Kidney (tissue), 14 donors: ENCODE data around the gene YPEL1. TPM values are rescaled to one million over a fixed set of nuclear protein-coding genes. Genes with fewer than 3 reads are reported as not detected.

ENCODE experiments used
- DNase-seq, 5 donors: peaks; one replicate each; pipeline ENCODE4 v3.0.0-alpha.2; 2013 to 2020
- FAIRE-seq: peaks from 2 replicates; lab custom pipeline; 2012; peaks lifted over from hg19 to GRCh38; lab: Jason Lieb, UNC
- H3K27ac ChIP-seq, 2 donors: one replicate each; pipeline ENCODE4 v1.7.0; 2013; ENCODE audit warnings: low read depth in 2 of 2, low read length in 2 of 2, inconsistent platforms in 1 of 2
- H3K27me3 ChIP-seq: one replicate; pipeline ENCODE4 v1.7.1; 2013; ENCODE audit warnings: low read length, inconsistent platforms; ENCODE audit not compliant: control insufficient read depth, insufficient read depth
- H3K36me3 ChIP-seq, 3 donors: one replicate each; pipeline versions ENCODE4 v1.7.0 to v1.7.1; 2013; ENCODE audit warnings: low read length in 3 of 3, control low read depth in 1 of 3, inconsistent platforms in 1 of 3; ENCODE audit not compliant: insufficient read depth in 3 of 3, control insufficient read depth in 2 of 3
- H3K4me1 ChIP-seq, 3 donors: one replicate each; pipeline versions ENCODE4 v1.7.0 to v1.7.1; 2013; ENCODE audit warnings: low read length in 3 of 3, inconsistent platforms in 1 of 3, low read depth in 1 of 3; ENCODE audit not compliant: control insufficient read depth in 2 of 3, insufficient read depth in 2 of 3
- H3K4me3 ChIP-seq, 3 donors: one replicate each; pipeline versions ENCODE4 v1.7.0 to v1.8.1; 2013; ENCODE audit warnings: low read length in 3 of 3, control low read depth in 1 of 3, inconsistent platforms in 1 of 3
- H3K9ac ChIP-seq, 3 donors: one replicate each; pipeline versions ENCODE4 v1.7.0 to v1.7.1; 2013; ENCODE audit warnings: low read length in 3 of 3, control low read depth in 1 of 3, inconsistent platforms in 1 of 3
- H3K9me3 ChIP-seq, 3 donors: one replicate each; pipeline versions ENCODE4 v1.7.0 to v1.7.1; 2013; ENCODE audit warnings: low read length in 3 of 3, control low read depth in 1 of 3, inconsistent platforms in 1 of 3; ENCODE audit not compliant: control insufficient read depth in 2 of 3, insufficient read depth in 1 of 3
- intact Hi-C: fragments of 100-400 bp; cut with DNase I; formaldehyde crosslinking; loops from one replicate; pipeline ENCODE4 v1.11.1; 2022
- polyA plus RNA-seq: library from polyadenylated mRNA; stranded (reverse); fragments of 350-450 nt; fragmentation: Illumina TruSeq; extraction: RNeasy Lipid Tissue Mini Kit (QIAGEN cat#74804); gene quantifications from one replicate; pipeline ENCODE4 v1.2.3, GENCODE V29; 2014; ENCODE audit warnings: low read depth, low replicate concordance; ENCODE audit not compliant: insufficient read depth
- total RNA-seq: library from RNA; stranded (reverse); fragmentation: NEBNext Ultra II Directional; extraction: Animal tissue kit (Norgen Biotek cat#: 25700); gene quantifications from one replicate; pipeline ENCODE4 v1.2.1, GENCODE V29; 2021
- TF ChIP-seq, protein P1 (sequence below): IDR thresholded peaks from 3 replicates; pipeline ENCODE4 v1.5.1; 2012; ENCODE audit warnings: mild to moderate bottlenecking, moderate library complexity, borderline replicate concordance; ENCODE audit not compliant: insufficient read depth; ENCODE audit errors: extremely low read depth
- donor health status: control.
- donor health status: control.
- donor health status: control.
- donor health status: control.
- donor health status: control.
- donor health status: DM: yes; HTN: yes; CAD: no.
- donor health status: Normal renal cell carcinoma (clear cell type).

The YPEL1 gene
- total and polyA plus RNA-seq, 2 donors from 2014 or later: 2.2 to 6.1 TPM

DNA sequence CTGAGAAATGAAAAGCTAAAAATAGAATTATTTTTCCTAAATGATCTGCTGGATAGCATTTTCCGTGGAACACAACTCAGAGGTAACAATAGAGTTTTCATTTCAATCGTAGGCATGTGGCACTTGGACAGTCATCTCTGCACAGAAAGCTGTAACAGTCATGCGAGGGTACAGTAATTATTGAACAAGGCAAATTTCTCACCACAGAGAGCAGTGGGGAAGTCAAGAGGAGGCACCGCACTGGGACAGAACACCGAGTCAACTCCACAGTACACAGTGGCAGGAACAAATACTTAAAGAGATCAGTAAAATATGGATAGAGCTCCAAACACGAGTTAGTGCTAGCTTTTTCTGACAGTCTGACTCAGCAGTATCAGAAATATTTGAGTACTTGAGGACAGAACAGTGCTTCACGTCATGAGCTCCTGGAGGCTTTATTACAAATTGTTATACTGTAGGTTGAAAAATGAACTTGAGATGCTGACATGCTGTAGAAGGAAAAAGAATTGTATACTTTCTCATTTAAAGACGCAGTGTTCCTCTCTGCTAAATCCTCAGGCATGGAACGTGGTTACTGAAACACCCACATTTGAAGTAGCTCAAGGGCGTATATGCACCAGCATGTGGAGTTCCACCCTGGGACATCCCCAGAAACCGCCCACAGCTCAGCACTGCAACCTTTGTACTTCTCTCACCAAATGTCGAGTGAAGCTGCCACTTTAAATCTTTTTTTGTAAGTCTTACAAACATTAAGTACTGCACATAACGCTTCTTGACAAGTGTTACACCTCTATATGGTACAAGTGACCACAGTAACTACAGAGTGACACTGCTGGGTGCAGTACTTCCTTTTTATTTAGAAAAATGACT is 27.4 kb upstream of the YPEL1 start:
- Histone ChIP-seq H3K4me1 (peaks cover 0 to 2% (median 0%) of the 10 kb centered on the region in 3 donors), H3K27me3 (no peaks in the 10 kb centered on the region), H3K4me3 (no peak overlapping the region), H3K9ac (no peak overlapping the region), H3K9me3 (no peaks in the 10 kb centered on the region), H3K36me3 (peaks cover 2 to 49% (median 49%) of the 10 kb centered on the region in 3 donors), H3K27ac (no peak overlapping the region)
- FAIRE-seq (no peak), DNase-seq (no peak)
- intact Hi-C loops: no loop called here
- TF ChIP-seq, protein P1, sequence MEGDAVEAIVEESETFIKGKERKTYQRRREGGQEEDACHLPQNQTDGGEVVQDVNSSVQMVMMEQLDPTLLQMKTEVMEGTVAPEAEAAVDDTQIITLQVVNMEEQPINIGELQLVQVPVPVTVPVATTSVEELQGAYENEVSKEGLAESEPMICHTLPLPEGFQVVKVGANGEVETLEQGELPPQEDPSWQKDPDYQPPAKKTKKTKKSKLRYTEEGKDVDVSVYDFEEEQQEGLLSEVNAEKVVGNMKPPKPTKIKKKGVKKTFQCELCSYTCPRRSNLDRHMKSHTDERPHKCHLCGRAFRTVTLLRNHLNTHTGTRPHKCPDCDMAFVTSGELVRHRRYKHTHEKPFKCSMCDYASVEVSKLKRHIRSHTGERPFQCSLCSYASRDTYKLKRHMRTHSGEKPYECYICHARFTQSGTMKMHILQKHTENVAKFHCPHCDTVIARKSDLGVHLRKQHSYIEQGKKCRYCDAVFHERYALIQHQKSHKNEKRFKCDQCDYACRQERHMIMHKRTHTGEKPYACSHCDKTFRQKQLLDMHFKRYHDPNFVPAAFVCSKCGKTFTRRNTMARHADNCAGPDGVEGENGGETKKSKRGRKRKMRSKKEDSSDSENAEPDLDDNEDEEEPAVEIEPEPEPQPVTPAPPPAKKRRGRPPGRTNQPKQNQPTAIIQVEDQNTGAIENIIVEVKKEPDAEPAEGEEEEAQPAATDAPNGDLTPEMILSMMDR: no peak

DNA sequence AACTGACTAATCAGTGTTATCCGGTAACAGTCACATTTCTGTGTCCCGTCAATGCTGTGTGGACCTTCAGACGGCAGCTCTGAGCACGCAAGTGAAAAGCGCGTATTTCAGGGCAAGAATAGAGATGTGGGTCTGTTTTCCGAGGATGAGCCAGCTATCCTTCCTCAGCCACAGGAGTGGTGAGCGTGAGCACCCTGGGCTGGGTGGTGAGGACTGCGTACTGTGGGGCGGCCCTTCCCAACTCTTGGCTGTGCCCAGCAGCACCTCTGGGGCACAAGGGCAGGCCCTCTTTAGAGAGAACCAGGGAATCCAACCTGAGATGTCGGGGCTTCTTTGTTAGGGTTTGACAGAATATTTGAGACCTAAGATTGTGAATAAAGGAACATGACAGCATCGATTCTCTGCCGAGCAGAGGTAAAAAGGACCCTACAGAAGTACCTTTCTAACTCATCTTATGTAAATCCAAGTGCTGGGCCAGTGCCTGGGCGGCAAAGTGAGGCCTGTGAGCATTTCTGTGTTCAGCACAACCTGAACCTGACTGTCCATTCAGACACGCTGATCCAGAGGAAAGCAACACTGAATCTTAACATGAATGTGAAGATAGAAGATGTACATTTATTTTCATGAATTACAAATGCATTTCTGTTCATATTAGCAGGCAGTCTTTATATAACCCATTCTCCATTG is 26.5 kb upstream of the YPEL1 start:
- no peak overlapping the region for H3K9ac ChIP-seq
- H3K27me3 ChIP-seq: no peaks in the 10 kb centered on the region
- TF ChIP-seq, protein P1: no peak
- FAIRE-seq (no peak), DNase-seq (no peak)
- peaks cover 0 to 45% (median 44%) of the 10 kb centered on the region in 3 donors for H3K36me3 ChIP-seq
- intact Hi-C loops: no loop called here
- peaks cover 0 to 2% (median 0%) of the 10 kb centered on the region in 3 donors for H3K4me1 ChIP-seq
- no peak overlapping the region for H3K4me3 ChIP-seq
- H3K27ac ChIP-seq: no peak overlapping the region
- H3K9me3 ChIP-seq: no peaks in the 10 kb centered on the region

GRCh38 chr22:21761086-21761485 is 25.5 kb upstream of the YPEL1 start:
- intact Hi-C loops: no loop called here
- peaks cover 0 to 36% (median 33%) of the 10 kb centered on the region in 3 donors for H3K36me3 ChIP-seq

More at GRCh38 chr22:21761086-21761485, 25.5 kb upstream of the YPEL1 start:
- Histone ChIP-seq H3K27me3 (no peaks in the 10 kb centered on the region), H3K9ac (no peak overlapping the region), H3K9me3 (no peaks in the 10 kb centered on the region), H3K27ac (no peak overlapping the region), H3K4me1 (peaks cover 0 to 2% (median 0%) of the 10 kb centered on the region in 3 donors), H3K4me3 (no peak overlapping the region)
- TF ChIP-seq, protein P1: no peak
- DNase-seq (no peak), FAIRE-seq (no peak)
